ENCODE measurements around the gene MUS81. TPM values are rescaled to one million over a fixed set of nuclear protein-coding genes. Genes with fewer than 3 reads are reported as not detected.
A peak's percentile ranks its signal among the peaks of the same experiment; 100 is the strongest.

The MUS81 gene
- total and polyA plus RNA-seq, 9 of the 15 experiments (the other 6 are each of a cell fraction or from before 2014, with no cell fraction given): 13.4 to 118 (median 53.7) TPM

DNA sequence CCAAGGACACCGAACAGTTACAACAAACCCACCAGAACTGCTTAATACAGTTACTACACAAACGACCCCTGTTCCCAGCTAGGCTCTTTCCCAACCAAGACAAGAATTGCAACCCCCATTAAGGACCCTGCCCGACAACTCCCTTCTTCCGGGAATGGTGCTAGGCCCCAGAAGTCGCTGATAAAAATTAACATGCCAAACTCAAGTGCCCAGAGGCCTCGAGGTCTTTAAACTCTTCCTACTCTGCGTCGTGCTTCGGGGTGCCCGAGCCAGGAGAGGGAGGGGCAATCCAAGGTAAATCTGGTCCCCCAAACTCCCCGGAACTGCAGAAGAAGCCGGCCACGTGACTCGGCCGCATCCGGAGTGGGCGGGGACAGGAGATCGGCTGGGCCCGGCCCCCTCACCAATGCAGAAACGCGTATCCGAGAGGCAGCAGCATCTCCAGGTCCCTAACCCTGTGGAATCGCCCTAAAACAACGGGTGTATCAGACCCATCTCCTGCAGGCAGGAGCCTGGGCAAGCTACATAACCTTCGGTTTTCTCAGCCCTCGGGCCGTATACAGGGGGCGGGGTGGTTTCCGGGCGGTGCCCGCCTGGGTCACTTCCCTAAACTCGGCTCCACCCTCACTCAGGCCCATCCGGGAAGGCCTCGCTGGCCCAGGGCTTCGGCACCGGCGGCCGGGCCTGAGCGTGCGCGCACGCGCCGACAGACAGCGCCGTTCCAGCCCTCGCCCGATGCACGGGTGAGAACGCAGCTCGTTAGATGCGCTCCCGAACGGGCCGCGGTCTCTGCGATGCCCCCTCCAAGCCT, 3.3 kb upstream of the MUS81 start (continued):
- TF ChIP-seq, protein P1, sequence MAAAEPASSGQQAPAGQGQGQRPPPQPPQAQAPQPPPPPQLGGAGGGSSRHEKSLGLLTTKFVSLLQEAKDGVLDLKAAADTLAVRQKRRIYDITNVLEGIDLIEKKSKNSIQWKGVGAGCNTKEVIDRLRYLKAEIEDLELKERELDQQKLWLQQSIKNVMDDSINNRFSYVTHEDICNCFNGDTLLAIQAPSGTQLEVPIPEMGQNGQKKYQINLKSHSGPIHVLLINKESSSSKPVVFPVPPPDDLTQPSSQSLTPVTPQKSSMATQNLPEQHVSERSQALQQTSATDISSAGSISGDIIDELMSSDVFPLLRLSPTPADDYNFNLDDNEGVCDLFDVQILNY (CRISPR knock-in tag; IDR thresholded peaks at IDR 0.05): no peak
- TF ChIP-seq SRSF1 (IDR thresholded peaks at IDR 0.05; ENCODE audit: low read depth, low read length): no peak
- TF ChIP-seq ZNF143 (CRISPR knock-in tag; IDR thresholded peaks at IDR 0.05): peak; percentile 60
- no peak for TF ChIP-seq TAF9B (IDR thresholded peaks at IDR 0.05; ENCODE audit: partially characterized antibody)
- TF ChIP-seq CREBBP (IDR thresholded peaks at IDR 0.05; ENCODE audit: low read depth, low read length): no peak
- TF ChIP-seq ETS2 (tag; IDR thresholded peaks at IDR 0.05; ENCODE audit: borderline replicate concordance, poor library complexity, severe bottlenecking): no peak
- no peak for TF ChIP-seq HSF4 (CRISPR knock-in tag; IDR thresholded peaks at IDR 0.05; ENCODE audit: borderline replicate concordance)
- TF ChIP-seq ZNF274 (IDR thresholded peaks at IDR 0.05; ENCODE audit: borderline replicate concordance, low read depth, low read length): no peak
- no peak for TF ChIP-seq MECOM (CRISPR knock-in tag; IDR thresholded peaks at IDR 0.05)
- no peak for TF ChIP-seq PCBP2 (IDR thresholded peaks at IDR 0.05; ENCODE audit: low read depth, low read length, poor library complexity, severe bottlenecking)
- TF ChIP-seq, protein P2, sequence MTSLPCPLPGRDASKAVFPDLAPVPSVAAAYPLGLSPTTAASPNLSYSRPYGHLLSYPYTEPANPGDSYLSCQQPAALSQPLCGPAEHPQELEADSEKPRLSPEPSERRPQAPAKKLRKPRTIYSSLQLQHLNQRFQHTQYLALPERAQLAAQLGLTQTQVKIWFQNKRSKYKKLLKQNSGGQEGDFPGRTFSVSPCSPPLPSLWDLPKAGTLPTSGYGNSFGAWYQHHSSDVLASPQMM (CRISPR knock-in tag; IDR thresholded peaks at IDR 0.05): no peak
- TF ChIP-seq MAFK (IDR thresholded peaks at IDR 0.05; ENCODE audit: low read length): no peak
- no peak for TF ChIP-seq ZNF717 (CRISPR knock-in tag; IDR thresholded peaks at IDR 0.05)
- TF ChIP-seq, protein P3, sequence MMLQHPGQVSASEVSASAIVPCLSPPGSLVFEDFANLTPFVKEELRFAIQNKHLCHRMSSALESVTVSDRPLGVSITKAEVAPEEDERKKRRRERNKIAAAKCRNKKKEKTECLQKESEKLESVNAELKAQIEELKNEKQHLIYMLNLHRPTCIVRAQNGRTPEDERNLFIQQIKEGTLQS (IDR thresholded peaks at IDR 0.05): no peak
- TF ChIP-seq, protein P3 (CRISPR knock-in tag; conservative IDR thresholded peaks at IDR 0.05): no peak
- TF ChIP-seq ZNF316 (IDR thresholded peaks at IDR 0.05): no peak
- TF ChIP-seq JUN (IDR thresholded peaks at IDR 0.05; ENCODE audit: borderline replicate concordance, low read depth, low read length): no peak; the same call in 1 of the 2 replicates
- 0 out of 2 replicates have a peak, but pooled peaks have one; percentile 45 for TF ChIP-seq JUN (CRISPR knock-in tag; IDR thresholded peaks at IDR 0.05; ENCODE audit: borderline replicate concordance)
- TF ChIP-seq BRD4 (IDR thresholded peaks at IDR 0.05): no peak
- TF ChIP-seq, protein P4, sequence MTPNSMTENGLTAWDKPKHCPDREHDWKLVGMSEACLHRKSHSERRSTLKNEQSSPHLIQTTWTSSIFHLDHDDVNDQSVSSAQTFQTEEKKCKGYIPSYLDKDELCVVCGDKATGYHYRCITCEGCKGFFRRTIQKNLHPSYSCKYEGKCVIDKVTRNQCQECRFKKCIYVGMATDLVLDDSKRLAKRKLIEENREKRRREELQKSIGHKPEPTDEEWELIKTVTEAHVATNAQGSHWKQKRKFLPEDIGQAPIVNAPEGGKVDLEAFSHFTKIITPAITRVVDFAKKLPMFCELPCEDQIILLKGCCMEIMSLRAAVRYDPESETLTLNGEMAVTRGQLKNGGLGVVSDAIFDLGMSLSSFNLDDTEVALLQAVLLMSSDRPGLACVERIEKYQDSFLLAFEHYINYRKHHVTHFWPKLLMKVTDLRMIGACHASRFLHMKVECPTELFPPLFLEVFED (CRISPR knock-in tag; conservative IDR thresholded peaks at IDR 0.05): peak; percentile 86
- no peak for TF ChIP-seq RBM17 (IDR thresholded peaks at IDR 0.05; ENCODE audit: borderline replicate concordance, low read depth, low read length)
- TF ChIP-seq, protein P5, sequence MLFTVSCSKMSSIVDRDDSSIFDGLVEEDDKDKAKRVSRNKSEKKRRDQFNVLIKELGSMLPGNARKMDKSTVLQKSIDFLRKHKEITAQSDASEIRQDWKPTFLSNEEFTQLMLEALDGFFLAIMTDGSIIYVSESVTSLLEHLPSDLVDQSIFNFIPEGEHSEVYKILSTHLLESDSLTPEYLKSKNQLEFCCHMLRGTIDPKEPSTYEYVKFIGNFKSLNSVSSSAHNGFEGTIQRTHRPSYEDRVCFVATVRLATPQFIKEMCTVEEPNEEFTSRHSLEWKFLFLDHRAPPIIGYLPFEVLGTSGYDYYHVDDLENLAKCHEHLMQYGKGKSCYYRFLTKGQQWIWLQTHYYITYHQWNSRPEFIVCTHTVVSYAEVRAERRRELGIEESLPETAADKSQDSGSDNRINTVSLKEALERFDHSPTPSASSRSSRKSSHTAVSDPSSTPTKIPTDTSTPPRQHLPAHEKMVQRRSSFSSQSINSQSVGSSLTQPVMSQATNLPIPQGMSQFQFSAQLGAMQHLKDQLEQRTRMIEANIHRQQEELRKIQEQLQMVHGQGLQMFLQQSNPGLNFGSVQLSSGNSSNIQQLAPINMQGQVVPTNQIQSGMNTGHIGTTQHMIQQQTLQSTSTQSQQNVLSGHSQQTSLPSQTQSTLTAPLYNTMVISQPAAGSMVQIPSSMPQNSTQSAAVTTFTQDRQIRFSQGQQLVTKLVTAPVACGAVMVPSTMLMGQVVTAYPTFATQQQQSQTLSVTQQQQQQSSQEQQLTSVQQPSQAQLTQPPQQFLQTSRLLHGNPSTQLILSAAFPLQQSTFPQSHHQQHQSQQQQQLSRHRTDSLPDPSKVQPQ (CRISPR knock-in tag; IDR thresholded peaks at IDR 0.05; ENCODE audit: borderline replicate concordance): no peak
